ENCODE measurements around the gene IP6K2.
"Not testable (repeated sequence)": the region's sequence is repeated elsewhere in the genome, so short reads cannot be mapped to it uniquely, and the experiment has no call there.

The IP6K2 gene, protein sequence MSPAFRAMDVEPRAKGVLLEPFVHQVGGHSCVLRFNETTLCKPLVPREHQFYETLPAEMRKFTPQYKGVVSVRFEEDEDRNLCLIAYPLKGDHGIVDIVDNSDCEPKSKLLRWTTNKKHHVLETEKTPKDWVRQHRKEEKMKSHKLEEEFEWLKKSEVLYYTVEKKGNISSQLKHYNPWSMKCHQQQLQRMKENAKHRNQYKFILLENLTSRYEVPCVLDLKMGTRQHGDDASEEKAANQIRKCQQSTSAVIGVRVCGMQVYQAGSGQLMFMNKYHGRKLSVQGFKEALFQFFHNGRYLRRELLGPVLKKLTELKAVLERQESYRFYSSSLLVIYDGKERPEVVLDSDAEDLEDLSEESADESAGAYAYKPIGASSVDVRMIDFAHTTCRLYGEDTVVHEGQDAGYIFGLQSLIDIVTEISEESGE

GRCh38 chr3:48716982-48717746, at the start of gene IP6K2:
Gene IP6K2, minus strand, starts transcription at chr3:48717221. Its CDS starts 21,930 bp downstream, at chr3:48695291.
- H3K4me3 ChIP-seq (ENCODE audit: low read depth, low read length), result peak within 1 kb of the TSS; percentile 95

DNA sequence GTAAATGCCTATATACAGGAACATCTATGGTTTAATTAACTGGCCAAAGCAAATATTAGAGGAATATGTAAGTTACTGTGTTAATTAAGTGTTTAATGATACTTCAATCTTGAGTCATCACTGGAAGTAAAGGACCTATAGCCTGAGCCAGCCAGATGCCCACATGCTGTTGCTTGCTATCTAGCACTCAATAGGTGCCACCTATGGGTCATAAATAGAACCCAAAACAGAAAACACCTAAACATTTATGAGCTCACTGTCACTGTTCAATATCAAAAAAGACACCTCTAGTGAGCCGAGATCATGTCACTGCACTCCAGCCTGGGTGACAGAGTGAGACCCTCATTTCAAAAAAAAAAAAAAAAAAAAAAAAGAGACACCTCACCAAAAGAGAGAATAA, 48.4 kb upstream of the IP6K2 start:
- no peak overlapping the region for H3K4me3 ChIP-seq (ENCODE audit: low read depth, low read length)

- H3K4me3 ChIP-seq (ENCODE audit: low read depth, low read length), result no peak overlapping the region
Measured at GRCh38 chr3:48762816-48763215, 45.8 kb upstream of the IP6K2 start.

DNA sequence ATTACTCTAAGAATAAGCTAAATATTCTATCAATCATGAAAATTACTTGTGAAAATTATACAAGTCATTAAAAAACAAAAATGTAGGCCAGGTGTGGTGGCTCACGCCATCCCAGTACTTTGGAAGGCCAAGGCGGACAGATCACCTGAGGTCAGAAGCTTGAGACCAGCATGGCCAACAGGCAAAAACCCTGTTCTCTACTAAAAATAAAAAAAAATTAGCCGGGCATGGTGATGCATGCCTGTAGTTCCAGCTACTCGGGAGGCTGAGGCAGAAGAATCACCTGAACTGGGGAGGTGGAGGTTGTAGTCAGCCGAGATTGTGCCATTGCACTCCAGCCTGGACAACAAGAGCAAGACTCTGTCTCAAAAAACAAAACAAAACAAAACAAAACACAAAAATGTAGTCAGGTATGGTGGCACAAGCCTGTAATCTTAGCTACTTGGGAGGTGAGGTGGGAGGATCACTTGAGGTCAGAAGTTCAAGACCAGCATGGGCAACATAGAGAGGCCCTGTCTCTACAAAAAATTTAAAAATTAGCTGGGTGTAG, 43.0 kb upstream of the IP6K2 start:
- H3K4me3 ChIP-seq (ENCODE audit: low read depth, low read length), result not testable (repeated sequence)

- not testable (repeated sequence) for H3K4me3 ChIP-seq (ENCODE audit: low read depth, low read length)
Measured at GRCh38 chr3:48759531-48759930, 42.5 kb upstream of the IP6K2 start.

- no peak overlapping the region for H3K4me3 ChIP-seq (ENCODE audit: low read depth, low read length)
Measured at GRCh38 chr3:48759071-48759470, 42.0 kb upstream of the IP6K2 start.

GRCh38 chr3:48756640-48757039, 39.6 kb upstream of the IP6K2 start:
- H3K4me3 ChIP-seq (ENCODE audit: low read depth, low read length), result no peak overlapping the region

DNA sequence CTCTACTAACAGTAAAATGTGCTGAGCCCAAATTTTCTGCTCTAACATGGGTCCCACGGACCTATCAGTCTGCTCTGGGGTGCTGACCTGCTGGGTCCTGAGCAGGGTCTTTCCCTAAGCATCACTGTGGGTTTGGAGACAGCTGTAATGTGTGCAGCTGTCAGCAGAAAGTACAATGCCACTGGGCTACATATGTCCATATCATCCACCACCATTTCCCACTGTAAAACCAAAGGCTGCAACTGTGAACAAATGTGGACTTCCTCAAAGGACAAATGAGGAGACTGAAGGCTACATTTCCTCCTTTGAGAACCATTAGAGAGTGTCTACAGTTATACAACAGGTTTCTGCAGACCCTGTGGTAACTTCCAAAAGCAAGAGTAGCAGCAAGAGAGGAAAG, 33.8 kb upstream of the IP6K2 start:
- H3K4me3 ChIP-seq (ENCODE audit: low read depth, low read length), result no peak overlapping the region

DNA sequence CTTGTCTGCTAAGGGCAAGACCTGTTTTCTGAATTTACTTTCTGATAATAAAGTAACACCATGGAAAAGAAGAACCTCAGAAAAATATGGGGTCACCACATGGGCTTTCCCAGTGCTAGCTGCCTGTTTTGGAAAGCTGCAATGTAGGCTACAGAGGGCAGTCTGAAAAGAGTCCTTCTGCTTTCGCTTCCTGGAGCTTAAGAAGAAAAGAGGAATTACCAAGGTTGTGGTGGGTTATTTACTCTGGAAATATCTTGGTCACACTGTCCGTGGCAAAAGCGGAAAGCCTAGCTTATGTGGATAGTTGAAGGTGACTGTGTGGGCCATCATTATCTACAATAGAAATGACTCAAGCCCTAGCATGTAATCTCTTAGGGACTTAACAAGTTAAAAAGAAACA, 31.7 kb upstream of the IP6K2 start:
- H3K4me3 ChIP-seq (ENCODE audit: low read depth, low read length), result no peak overlapping the region

DNA sequence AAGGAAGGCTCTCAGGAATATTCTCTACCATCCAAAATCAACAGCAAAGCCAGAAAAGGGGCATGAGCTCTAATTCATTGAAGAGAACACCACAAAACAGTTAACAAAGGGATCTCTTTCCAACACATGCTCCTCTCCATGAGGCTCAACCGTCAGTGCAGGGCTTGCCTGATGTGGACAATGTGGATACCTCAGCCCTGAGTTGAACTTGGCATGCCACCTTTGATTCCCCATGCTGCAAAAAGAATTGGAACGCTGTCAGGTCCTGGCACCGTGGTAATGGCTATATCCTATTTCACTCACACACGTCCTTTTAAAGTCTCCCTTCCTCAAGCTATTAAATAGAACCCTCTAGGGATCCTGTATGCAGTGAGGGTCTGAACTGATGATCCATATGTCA, 30.7 kb upstream of the IP6K2 start:
- no peak overlapping the region for H3K4me3 ChIP-seq (ENCODE audit: low read depth, low read length)

DNA sequence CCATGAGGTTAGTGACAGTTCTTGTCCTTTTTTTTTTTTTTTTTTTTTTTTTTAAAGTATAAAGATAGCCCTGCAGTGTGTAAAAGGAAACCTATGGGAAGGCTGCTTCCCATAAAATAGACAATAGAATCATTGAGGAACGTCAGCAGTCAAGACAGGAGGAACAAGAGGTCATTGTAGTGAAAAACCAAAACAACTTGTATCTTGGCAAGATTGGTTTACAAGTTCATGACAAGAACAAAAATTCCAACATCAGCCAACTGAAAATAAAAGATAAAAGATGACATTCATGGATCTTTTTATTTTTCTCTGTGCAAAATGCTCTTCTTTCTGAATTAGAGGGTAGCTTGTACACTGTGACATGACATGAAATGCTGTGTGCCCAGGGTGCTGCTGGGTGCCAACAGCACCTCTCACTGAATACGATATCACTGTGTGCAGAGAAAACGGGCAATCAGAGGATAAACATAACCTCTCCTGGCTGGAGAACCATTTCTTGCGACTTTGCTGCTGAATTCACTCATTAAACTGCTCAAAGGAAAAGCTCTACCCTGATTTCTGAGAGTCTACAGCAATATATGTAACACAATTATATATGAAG, 30.1 kb upstream of the IP6K2 start:
- H3K4me3 ChIP-seq (ENCODE audit: low read depth, low read length), result no peak overlapping the region

GRCh38 chr3:48743773-48744172, 26.8 kb upstream of the IP6K2 start:
- H3K4me3 ChIP-seq (ENCODE audit: low read depth, low read length), result no peak overlapping the region

- not testable (repeated sequence) for H3K4me3 ChIP-seq (ENCODE audit: low read depth, low read length)
Measured at GRCh38 chr3:48741226-48741625, 24.2 kb upstream of the IP6K2 start.

- H3K4me3 ChIP-seq (ENCODE audit: low read depth, low read length), result no peak overlapping the region
Measured at GRCh38 chr3:48739955-48740823, 23.2 kb upstream of the IP6K2 start.

DNA sequence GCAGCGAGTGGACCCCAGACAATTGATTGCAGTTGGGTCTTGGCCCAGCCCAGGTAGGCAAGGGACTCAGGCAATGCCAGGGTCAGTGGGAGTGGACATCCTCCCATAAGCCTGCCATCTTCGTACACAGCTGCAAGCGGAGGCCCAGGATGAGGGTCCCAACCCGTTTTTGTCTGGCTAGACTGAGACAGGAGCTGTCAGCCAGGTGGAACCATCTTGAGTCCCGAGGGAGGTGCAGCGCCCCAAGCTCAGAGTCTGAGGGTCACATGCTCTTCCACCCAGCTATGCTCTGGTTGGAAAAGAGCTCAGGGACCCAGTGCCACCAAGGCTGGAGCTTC, 22.6 kb upstream of the IP6K2 start:
- no peak overlapping the region for H3K4me3 ChIP-seq (ENCODE audit: low read depth, low read length)

GRCh38 chr3:48738926-48739616, 22.1 kb upstream of the IP6K2 start:
- H3K4me3 ChIP-seq (ENCODE audit: low read depth, low read length), result no peak overlapping the region

DNA sequence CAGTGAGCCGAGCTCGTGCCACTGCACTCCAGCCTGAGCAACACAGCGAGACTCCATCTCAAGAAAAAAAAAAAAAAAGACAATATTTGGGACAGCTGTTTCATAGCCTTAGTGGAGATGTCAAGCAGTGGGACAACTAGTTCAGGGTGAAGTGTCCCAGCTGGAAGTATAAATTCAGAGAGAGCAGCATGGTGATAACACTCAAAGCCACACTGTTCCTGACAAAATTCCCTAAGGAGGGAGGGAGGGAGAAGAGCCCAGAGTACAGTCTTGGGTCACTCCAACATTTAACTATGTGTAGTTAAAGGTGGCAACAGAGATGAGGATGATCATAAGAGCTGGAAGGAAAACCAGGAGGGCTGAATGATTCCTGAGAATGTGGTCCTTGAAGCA, 21.1 kb upstream of the IP6K2 start:
- no peak overlapping the region for H3K4me3 ChIP-seq (ENCODE audit: low read depth, low read length)

- H3K4me3 ChIP-seq (ENCODE audit: low read depth, low read length), result not testable (repeated sequence)
Measured at GRCh38 chr3:48735075-48735767, 18.2 kb upstream of the IP6K2 start.

DNA sequence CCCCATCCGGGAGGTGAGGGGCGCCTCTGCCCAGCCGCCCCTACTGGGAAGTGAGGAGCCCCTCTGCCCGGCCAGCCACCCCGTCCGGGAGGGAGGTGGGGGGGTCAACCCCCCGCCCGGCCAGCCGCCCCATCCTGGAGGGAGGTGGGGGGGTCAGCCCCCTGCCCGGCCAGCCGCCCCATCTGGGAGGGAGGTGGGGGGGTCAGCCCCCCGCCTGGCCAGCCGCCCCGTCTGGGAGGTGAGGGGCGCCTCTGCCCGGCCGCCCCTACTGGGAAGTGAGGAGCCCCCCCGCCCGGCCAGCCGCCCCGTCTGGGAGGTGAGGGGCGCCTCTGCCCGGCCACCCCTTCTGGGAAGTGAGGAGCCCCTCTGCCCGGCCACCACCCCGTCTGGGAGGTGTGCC, 17.5 kb upstream of the IP6K2 start:
- not testable (repeated sequence) for H3K4me3 ChIP-seq (ENCODE audit: low read depth, low read length)
